ENCODE data around the gene KLK2. TPM values are rescaled to one million over a fixed set of nuclear protein-coding genes. Genes with fewer than 3 reads are reported as not detected.

Gene KLK2
- total and polyA plus RNA-seq, 2 of the 8 experiments (the other 6 are each of a cell fraction or from before 2014, with no cell fraction given): 0.20 TPM; not detected in 1

- no peak for FAIRE-seq
- H4K8ac ChIP-seq (ENCODE audit: extremely low read depth, insufficient read depth, low read length): no peak overlapping the region
- H2AK5ac ChIP-seq (ENCODE audit: low read depth, low read length): no peak overlapping the region
- H3K27ac ChIP-seq (ENCODE audit: low read depth, low read length): no peak overlapping the region
- H2BK20ac ChIP-seq (ENCODE audit: low read length): no peak overlapping the region
- no peaks in the 10 kb centered on the region for H3K79me2 ChIP-seq (ENCODE audit: control insufficient read depth in 1 of 2, insufficient read depth in 2 of 2, low read length in 2 of 2)
- no peak overlapping the region for H3K18ac ChIP-seq (ENCODE audit: extremely low read depth, low read length)
- H4K5ac ChIP-seq (ENCODE audit: insufficient read length, low read depth, low read length): no peak overlapping the region
- POLR2A ChIA-PET (ENCODE audit: partially characterized antibody): interaction anchor here (1.1 kb wide), 1 partner anchor 58 kb away, joined by 3 read pairs; no protein-coding TSS in a partner anchor
- no peak overlapping the region for H3K9ac ChIP-seq (replicated peaks in 1 of 4; ENCODE audit: extremely low read depth in 1 of 4, low read depth in 3 of 4, low read length in 3 of 4)
- H2AFZ ChIP-seq (ENCODE audit: low read length): no peak overlapping the region
- H3K14ac ChIP-seq (ENCODE audit: insufficient read length): no peak overlapping the region
- no peak overlapping the region for H3K56ac ChIP-seq (replicated peaks; ENCODE audit: insufficient read length, low read depth, low read length)
- no peaks in the 10 kb centered on the region for H4K20me1 ChIP-seq (replicated peaks in 1 of 2; ENCODE audit: control insufficient read depth in 1 of 2, insufficient read depth in 2 of 2, low read length in 2 of 2)
- H3K79me1 ChIP-seq (ENCODE audit: low read depth, low read length): no peaks in the 10 kb centered on the region
- H2BK12ac ChIP-seq (ENCODE audit: low read depth, low read length): no peak overlapping the region
- no peak overlapping the region for H4K91ac ChIP-seq (replicated peaks; ENCODE audit: insufficient read length, low read length)
- WGBS, 2 experiments (ENCODE audit: extremely low coverage in 1 of 2, insufficient coverage in 1 of 2, insufficient read length in 1 of 2, insufficient replicate concordance in 2 of 2, low coverage in 1 of 2, low lambda C conversion rate in 2 of 2, missing lambda C conversion rate in 1 of 2): 88% methylated on average over 7 of the region's 7 CpGs; no CpG with 5 or more reads in 1 of the 2 experiments
- CTCF ChIA-PET (ENCODE audit: partially characterized antibody): interaction anchor here (1.4 kb wide), 2 partner anchors 9 to 14 kb away, joined by 3 read pairs; no protein-coding TSS in a partner anchor
- H3K9me3 ChIP-seq (ENCODE audit: insufficient read depth in 2 of 2, low read depth in 1 of 2, low read length in 1 of 2): peaks cover 0 to 4% of the 10 kb centered on the region in 2 experiments; a peak in 2 of 4 replicates
- no peak overlapping the region for H3K4ac ChIP-seq (replicated peaks; ENCODE audit: insufficient read length, low read depth, low read length)
- no peak overlapping the region for H3K4me2 ChIP-seq (ENCODE audit: insufficient read depth in 1 of 2, low read depth in 2 of 2, low read length in 2 of 2)
- no peaks in the 10 kb centered on the region for H3K36me3 ChIP-seq (ENCODE audit: control insufficient read depth in 2 of 4, insufficient read depth in 4 of 4, low read length in 3 of 4)
- H3K4me3 ChIP-seq (ENCODE audit: extremely low read depth in 1 of 4, insufficient read depth in 2 of 4, low read depth in 3 of 4, low read length in 4 of 4): no peak overlapping the region
- no peak overlapping the region for H2BK15ac ChIP-seq (ENCODE audit: low read length)
- H3K4me1 ChIP-seq (replicated peaks in 1 of 4; ENCODE audit: control insufficient read depth in 3 of 4, insufficient read depth in 4 of 4, low read length in 3 of 4): peaks cover 0 to 14% (median 6%) of the 10 kb centered on the region in 4 experiments; a peak in 5 of 7 replicates
- no peak overlapping the region for H2BK120ac ChIP-seq (replicated peaks; ENCODE audit: low read depth, low read length)
- H3K27me3 ChIP-seq (replicated peaks in 1 of 4; ENCODE audit: control insufficient read depth in 3 of 4, extremely low read depth in 1 of 4, insufficient read depth in 3 of 4, low read length in 3 of 4): no peaks in the 10 kb centered on the region
- no peaks in the 10 kb centered on the region for H3K23me2 ChIP-seq (ENCODE audit: low read depth, low read length)
- DNase-seq (ENCODE audit: low read depth in 1 of 2, low spot score in 2 of 2): no peak
- no peak overlapping the region for H2BK5ac ChIP-seq (ENCODE audit: low read depth, low read length)
- H3K23ac ChIP-seq (ENCODE audit: insufficient read length): no peak overlapping the region
- TF ChIP-seq CHD1 (IDR thresholded peaks at IDR 0.05; ENCODE audit: low read depth, low read length) (no peak), CTBP2 (IDR thresholded peaks at IDR 0.05; ENCODE audit: borderline replicate concordance, insufficient read depth, insufficient read length, low read length) (no peak), TAF7 (optimal IDR thresholded peaks at IDR 0.05; ENCODE audit: borderline replicate concordance, low read depth, low read length) (no peak), PHF8 (conservative IDR thresholded peaks at IDR 0.05; ENCODE audit: low read depth, low read length) (no peak), HDAC2 (IDR thresholded peaks at IDR 0.05; ENCODE audit: borderline replicate concordance in 1 of 2, low read depth in 2 of 2, low read length in 2 of 2) (no peak), TEAD4 (IDR thresholded peaks at IDR 0.05; ENCODE audit: low read depth, low read length) (no peak)
- TF ChIP-seq, protein P1, sequence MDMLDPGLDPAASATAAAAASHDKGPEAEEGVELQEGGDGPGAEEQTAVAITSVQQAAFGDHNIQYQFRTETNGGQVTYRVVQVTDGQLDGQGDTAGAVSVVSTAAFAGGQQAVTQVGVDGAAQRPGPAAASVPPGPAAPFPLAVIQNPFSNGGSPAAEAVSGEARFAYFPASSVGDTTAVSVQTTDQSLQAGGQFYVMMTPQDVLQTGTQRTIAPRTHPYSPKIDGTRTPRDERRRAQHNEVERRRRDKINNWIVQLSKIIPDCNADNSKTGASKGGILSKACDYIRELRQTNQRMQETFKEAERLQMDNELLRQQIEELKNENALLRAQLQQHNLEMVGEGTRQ (IDR thresholded peaks at IDR 0.05; ENCODE audit: low read length): no peak
- TF ChIP-seq, protein P2, sequence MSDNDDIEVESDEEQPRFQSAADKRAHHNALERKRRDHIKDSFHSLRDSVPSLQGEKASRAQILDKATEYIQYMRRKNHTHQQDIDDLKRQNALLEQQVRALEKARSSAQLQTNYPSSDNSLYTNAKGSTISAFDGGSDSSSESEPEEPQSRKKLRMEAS (IDR thresholded peaks at IDR 0.05): no peak
These were observed 11.5 kb upstream of the KLK2 start for GRCh38 chr19:50861496-50862286.
